Left lung (tissue), 10 donors: ENCODE results near the gene HOXA3. TPM values are rescaled to one million over a fixed set of nuclear protein-coding genes. Genes with fewer than 3 reads are reported as not detected.
A peak's percentile ranks its signal among the peaks of the same experiment; 100 is the strongest.

Experiments used
- ATAC-seq: fragments of 200-7000 bp; cut with Tn5 transposase; one replicate; pipeline ENCODE4 v1.9.1; 2020; ENCODE audit warnings: moderate library complexity
- DNase-seq, 4 donors: peaks; one replicate each; pipeline ENCODE4 v3.0.0-alpha.2; 2013 to 2020
- H3K27ac ChIP-seq, 2 donors: fragments of 200-600 bp; sonication (generic) in 1 of 2; one replicate each; pipeline versions ENCODE4 v1.5.0 to v1.8.0; 2020 to 2021
- H3K27me3 ChIP-seq, 2 donors: fragments of 200-600 bp; sonication (generic) in 1 of 2; one replicate each; pipeline versions ENCODE4 v1.5.0 to v1.8.0; 2020 to 2021
- H3K36me3 ChIP-seq, 2 donors: fragments of 200-600 bp; sonication (generic) in 1 of 2; one replicate each; pipeline versions ENCODE4 v1.5.0 to v1.8.0; 2020 to 2021
- H3K4me1 ChIP-seq, 2 donors: fragments of 200-600 bp; one replicate each; pipeline ENCODE4 v1.8.0; 2021
- H3K4me3 ChIP-seq, 2 donors: fragments of 200-600 bp; sonication (generic) in 1 of 2; one replicate each; pipeline versions ENCODE4 v1.5.0 to v1.8.0; 2020 to 2021; ENCODE audit warnings: mild to moderate bottlenecking in 1 of 2
- H3K9me3 ChIP-seq, 2 donors: fragments of 200-600 bp; sonication (generic) in 1 of 2; one replicate each; pipeline versions ENCODE4 v1.5.0 to v1.8.0; 2020 to 2021
- intact Hi-C, 2 donors: fragments of 100-400 bp; cut with DNase I; formaldehyde crosslinking; loops; one replicate each; pipeline versions ENCODE4 v1.11.2 to v1.14.2; 2022
- polyA plus RNA-seq, 6 donors: library from polyadenylated mRNA; unstranded; fragments of 120-200 nt; gene quantifications; one replicate each; pipeline ENCODE4 v1.2.1, GENCODE V29; 2013; ENCODE audit not compliant: insufficient read length in 6 of 6
- total RNA-seq, 2 donors: library from RNA; stranded (reverse); fragmentation: NEBNext Ultra II Directional; extraction: Animal tissue kit (Norgen Biotek cat#: 25700); gene quantifications; one replicate each; pipeline ENCODE4 v1.2.1, GENCODE V29; 2021
- TF ChIP-seq, protein P1 (sequence below), 2 donors: fragments of 200-600 bp; sonication (generic) in 1 of 2; IDR thresholded peaks; one replicate each; pipeline versions ENCODE4 v1.5.0 to v1.8.0; 2021; ENCODE audit warnings: antibody characterized with exemption in 2 of 2
- donor health status: DM: no; HTN: yes; CAD: no.
- donor health status: DM: no; HTN: no; CAD: no.

Gene HOXA3
- total and polyA plus RNA-seq, 8 donors: 5.7 to 49.6 (median 39.6) TPM

DNA sequence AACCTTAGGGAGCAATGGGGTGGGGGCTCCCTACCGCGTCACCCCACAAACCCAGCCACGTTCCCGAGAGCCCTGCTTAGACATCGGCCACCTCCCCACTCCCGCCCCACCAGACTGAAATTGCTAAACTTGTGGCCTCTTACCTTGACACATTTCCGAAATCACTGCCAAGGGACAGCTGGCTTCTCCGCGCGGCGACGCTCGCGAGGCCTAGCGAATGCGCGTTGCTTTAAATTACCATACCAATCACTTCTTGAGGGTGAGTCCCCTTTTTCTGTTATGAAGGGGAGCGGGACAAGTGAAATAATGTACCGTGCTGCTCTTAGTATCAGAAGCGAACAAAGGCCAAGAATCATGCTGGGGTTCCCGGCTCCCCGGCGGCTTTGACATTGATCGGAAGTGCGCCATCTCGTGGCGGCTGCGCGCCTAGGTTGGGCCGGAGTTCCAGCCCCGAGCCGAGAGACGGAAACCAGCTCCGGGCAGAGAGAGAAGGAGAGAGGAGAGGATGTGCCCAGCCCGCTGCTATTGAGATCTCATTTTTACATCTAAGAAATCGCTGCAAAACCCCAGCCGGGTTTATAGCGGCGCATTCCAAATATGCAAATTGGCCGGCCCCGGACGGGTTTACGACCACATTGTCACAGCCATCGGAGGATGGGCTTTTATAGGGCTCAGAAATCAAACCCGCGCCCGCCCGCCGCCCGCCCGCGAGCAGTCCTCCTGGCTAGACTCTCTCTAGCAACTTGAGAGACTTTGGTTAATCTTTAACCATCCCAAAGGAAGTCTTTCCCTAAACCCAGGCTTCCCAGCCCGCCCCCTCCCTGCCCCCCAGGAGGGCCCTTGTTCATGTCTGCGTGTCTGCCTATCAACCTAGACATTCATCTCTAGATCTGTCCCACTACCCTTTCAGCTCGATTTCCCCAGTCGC is 27.4 kb upstream of the HOXA3 start:
- no peak overlapping the region for H3K4me3 ChIP-seq
- intact Hi-C loops: no loop called here

DNA sequence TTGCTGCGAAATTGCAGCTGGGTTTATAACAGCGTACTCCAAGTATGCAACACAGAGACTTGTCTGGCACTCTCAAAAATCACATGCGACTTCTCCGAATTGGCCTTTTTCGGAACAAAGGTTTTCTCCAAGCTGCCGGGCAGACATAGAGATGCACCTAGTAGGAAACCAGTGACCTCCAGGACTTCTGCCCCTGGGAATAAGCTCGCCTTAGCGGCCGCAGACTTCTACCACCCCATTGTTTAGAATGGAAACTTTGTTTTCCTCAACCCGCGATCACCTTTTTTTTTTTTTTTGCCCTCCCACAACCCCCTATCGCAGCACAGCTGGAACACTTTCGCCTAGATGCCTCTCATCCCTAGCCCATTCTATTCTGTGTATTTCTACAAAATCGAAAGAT is 26.6 kb upstream of the HOXA3 start:
- DNase-seq (peak in 1 of 4 donors; percentile 17), ATAC-seq (no peak)
- H3K27me3 ChIP-seq: peaks cover 99 to 100% of the 10 kb centered on the region in 2 donors
- intact Hi-C loops: no loop called here
- H3K27ac ChIP-seq: no peak overlapping the region
- TF ChIP-seq, protein P1, sequence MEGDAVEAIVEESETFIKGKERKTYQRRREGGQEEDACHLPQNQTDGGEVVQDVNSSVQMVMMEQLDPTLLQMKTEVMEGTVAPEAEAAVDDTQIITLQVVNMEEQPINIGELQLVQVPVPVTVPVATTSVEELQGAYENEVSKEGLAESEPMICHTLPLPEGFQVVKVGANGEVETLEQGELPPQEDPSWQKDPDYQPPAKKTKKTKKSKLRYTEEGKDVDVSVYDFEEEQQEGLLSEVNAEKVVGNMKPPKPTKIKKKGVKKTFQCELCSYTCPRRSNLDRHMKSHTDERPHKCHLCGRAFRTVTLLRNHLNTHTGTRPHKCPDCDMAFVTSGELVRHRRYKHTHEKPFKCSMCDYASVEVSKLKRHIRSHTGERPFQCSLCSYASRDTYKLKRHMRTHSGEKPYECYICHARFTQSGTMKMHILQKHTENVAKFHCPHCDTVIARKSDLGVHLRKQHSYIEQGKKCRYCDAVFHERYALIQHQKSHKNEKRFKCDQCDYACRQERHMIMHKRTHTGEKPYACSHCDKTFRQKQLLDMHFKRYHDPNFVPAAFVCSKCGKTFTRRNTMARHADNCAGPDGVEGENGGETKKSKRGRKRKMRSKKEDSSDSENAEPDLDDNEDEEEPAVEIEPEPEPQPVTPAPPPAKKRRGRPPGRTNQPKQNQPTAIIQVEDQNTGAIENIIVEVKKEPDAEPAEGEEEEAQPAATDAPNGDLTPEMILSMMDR (IDR thresholded peaks at IDR 0.05): no peak
- H3K36me3 ChIP-seq: no peaks in the 10 kb centered on the region
- H3K4me1 ChIP-seq: peaks cover 8 to 26% of the 10 kb centered on the region in 2 donors
- H3K4me3 ChIP-seq: no peak overlapping the region
- no peaks in the 10 kb centered on the region for H3K9me3 ChIP-seq

More for the DNA sequence above, 27.4 kb upstream of the HOXA3 start:
- ATAC-seq (peak; percentile 77), DNase-seq (peak; percentile 55 to 90 (median 76))
- no peaks in the 10 kb centered on the region for H3K9me3 ChIP-seq
- H3K27me3 ChIP-seq: peaks cover 99 to 100% of the 10 kb centered on the region in 2 donors
- TF ChIP-seq, protein P1 (IDR thresholded peaks at IDR 0.05): peak; percentile 79 to 81
- peaks cover 11 to 28% of the 10 kb centered on the region in 2 donors for H3K4me1 ChIP-seq
- H3K36me3 ChIP-seq: no peaks in the 10 kb centered on the region
- no peak overlapping the region for H3K27ac ChIP-seq

DNA sequence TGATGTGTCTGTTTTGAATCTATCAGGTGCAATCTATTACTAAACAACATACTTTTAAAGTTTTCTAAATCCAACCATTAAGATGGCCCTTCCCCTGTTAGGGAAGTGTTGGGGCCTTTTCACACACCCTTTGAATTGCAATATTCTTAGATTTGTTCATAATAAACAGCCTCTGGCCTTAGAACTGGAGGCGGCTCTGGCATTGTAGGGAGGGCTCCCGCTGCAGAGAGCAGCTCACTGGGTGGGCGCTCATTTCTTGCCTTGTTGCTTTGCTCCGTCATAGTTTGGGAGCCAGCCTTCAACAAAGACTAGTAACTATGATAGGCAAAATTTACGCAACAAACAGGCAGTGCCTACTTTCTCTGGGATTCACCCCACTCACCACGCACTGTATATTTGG is 26.0 kb upstream of the HOXA3 start:
- TF ChIP-seq, protein P1 (IDR thresholded peaks at IDR 0.05): no peak
- DNase-seq (no peak), ATAC-seq (no peak)
- Histone ChIP-seq H3K36me3 (no peaks in the 10 kb centered on the region), H3K9me3 (no peaks in the 10 kb centered on the region), H3K4me3 (no peak overlapping the region), H3K27ac (no peak overlapping the region), H3K27me3 (peaks cover 99 to 100% of the 10 kb centered on the region in 2 donors), H3K4me1 (peaks cover 8 to 28% of the 10 kb centered on the region in 2 donors)
- intact Hi-C loops: no loop called here

DNA sequence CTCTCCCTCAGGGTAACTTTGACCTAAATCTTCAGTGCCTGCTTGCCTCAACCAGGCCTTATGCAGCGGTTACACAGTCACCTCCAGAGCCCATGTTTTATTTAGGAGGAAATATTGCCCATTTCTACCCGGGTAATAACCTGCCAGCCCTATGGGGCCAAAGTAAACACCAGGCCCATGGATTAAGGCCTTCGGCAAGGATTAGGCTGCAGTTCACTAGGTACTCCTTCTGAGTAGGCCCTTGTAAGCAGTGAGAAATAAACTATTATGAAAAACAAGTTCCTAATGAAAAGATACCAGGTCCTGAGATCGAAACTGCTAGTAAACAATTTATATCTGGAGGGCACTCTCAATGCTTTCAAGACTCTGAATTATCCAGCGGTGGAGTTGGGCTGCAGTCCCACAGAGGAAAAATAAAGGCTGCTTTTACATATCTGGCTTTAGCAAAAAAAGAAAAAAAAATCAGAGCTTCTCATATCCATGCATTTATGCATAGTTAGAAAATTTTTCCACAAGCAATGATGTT is 25.5 kb upstream of the HOXA3 start:
- ATAC-seq (no peak), DNase-seq (no peak)
- no peaks in the 10 kb centered on the region for H3K36me3 ChIP-seq
- no peak overlapping the region for H3K4me3 ChIP-seq
- peaks cover 8 to 29% of the 10 kb centered on the region in 2 donors for H3K4me1 ChIP-seq
- H3K27ac ChIP-seq: no peak overlapping the region
- TF ChIP-seq, protein P1 (IDR thresholded peaks at IDR 0.05): no peak
- intact Hi-C loops: no loop called here
- peaks cover 99 to 100% of the 10 kb centered on the region in 2 donors for H3K27me3 ChIP-seq
- no peaks in the 10 kb centered on the region for H3K9me3 ChIP-seq
